Smooth muscle cell (in vitro differentiated cells): Measurements from ENCODE around the gene SEC14L1. TPM values are rescaled to one million over a fixed set of nuclear protein-coding genes. Genes with fewer than 3 reads are reported as not detected.

Experiments
- DNase-seq: peaks from one replicate; lab custom pipeline; 2025; ENCODE audit not compliant: unreplicated experiment; lab: John Stamatoyannopoulos, UW
- H2AFZ ChIP-seq: fragments of 200-600 bp; sonication (generic); 2 replicates; pipeline ENCODE4 v1.6.0; 2016; ENCODE audit warnings: antibody characterized with exemption, low read depth, mild to moderate bottlenecking
- H3F3A ChIP-seq: fragments of 200-600 bp; sonication (generic); 2 replicates; pipeline ENCODE4 v1.6.0; 2017; ENCODE audit warnings: antibody characterized with exemption, low read depth
- H3K27ac ChIP-seq: fragments of 200-600 bp; sonication (generic); 2 replicates; pipeline ENCODE4 v1.5.1; 2016; ENCODE audit warnings: low read depth, mild to moderate bottlenecking
- H3K27me3 ChIP-seq: fragments of 200-600 bp; sonication (generic); 2 replicates; pipeline ENCODE4 v1.6.1; 2016; ENCODE audit warnings: low read depth, mild to moderate bottlenecking
- H3K36me3 ChIP-seq: fragments of 200-600 bp; sonication (generic); 2 replicates; pipeline ENCODE4 v1.5.1; 2016; ENCODE audit warnings: low read depth
- H3K4me1 ChIP-seq: fragments of 200-600 bp; sonication (generic); 2 replicates; pipeline ENCODE4 v1.5.1; 2016; ENCODE audit warnings: low read depth
- H3K4me2 ChIP-seq: fragments of 200-600 bp; sonication (generic); 2 replicates; pipeline ENCODE4 v1.6.0; 2016; ENCODE audit warnings: mild to moderate bottlenecking
- H3K4me3 ChIP-seq: fragments of 200-600 bp; sonication (generic); 2 replicates; pipeline ENCODE4 v1.5.1; 2016; ENCODE audit warnings: mild to moderate bottlenecking
- H3K79me2 ChIP-seq: fragments of 200-600 bp; sonication (generic); 2 replicates; pipeline ENCODE4 v1.6.0; 2016; ENCODE audit warnings: low read depth, mild to moderate bottlenecking
- H3K9ac ChIP-seq: fragments of 200-600 bp; sonication (generic); 2 replicates; pipeline ENCODE4 v1.6.0; 2016; ENCODE audit warnings: low read depth
- H3K9me3 ChIP-seq: fragments of 200-600 bp; sonication (generic); replicated peaks from 2 replicates; pipeline ENCODE4 v1.5.1; 2016; ENCODE audit warnings: low read depth
- H4K20me1 ChIP-seq: fragments of 200-600 bp; sonication (generic); 2 replicates; pipeline ENCODE4 v1.6.0; 2016; ENCODE audit warnings: low read depth
- WGBS: methylation state at CpG from one replicate; pipeline ENCODE4 v1.1.7; 2016; ENCODE audit warnings: low lambda C conversion rate; 5-methylcytosine and 5-hydroxymethylcytosine counted together
- polyA plus RNA-seq: library from polyadenylated mRNA; unstranded; fragments of >200 nt; fragmentation: Nextera tagmentation; extraction: Ambion mirVana; gene quantifications from 2 replicates; pipeline ENCODE4 v1.2.1, GENCODE V29; 2016
- total RNA-seq: library from RNA; depleted of rRNA; stranded (reverse); fragments of >200 nt; gene quantifications from 2 replicates; pipeline ENCODE4 v1.2.3, GENCODE V29; 2014
- TF ChIP-seq, protein P1 (sequence below): fragments of 200-600 bp; sonication (generic); IDR thresholded peaks from 2 replicates; pipeline ENCODE4 v1.5.1; 2017; ENCODE audit warnings: borderline replicate concordance, mild to moderate bottlenecking, antibody characterized with exemption; ENCODE audit not compliant: insufficient read depth, poor library complexity, severe bottlenecking

SEC14L1 gene
- total and polyA plus RNA-seq, 2 experiments from 2014 or later: 25.1 to 25.8 TPM

DNA sequence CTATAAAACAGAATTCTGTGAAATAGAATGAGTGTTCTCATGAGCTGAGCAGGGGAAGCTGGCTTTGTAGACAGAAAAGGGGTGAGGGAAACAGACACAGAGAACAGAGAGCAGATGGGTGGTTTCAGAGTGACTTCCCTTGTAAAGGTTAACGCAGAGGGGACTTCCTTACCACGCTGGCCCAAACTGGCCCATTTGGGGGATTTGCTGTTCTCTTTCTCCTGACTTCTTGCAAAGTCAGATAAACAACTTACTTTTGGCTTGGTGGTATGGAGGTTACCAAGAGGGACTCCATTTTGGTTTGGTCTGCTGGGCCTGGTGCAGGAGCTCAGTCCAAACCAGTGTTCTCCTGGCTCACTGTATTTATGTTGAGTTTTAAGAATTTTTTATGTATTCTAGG is 48.4 kb downstream of the SEC14L1 start:
- DNase-seq: no peak
- Histone ChIP-seq H3K4me2 (no peak overlapping the region), H3K4me1 (peaks cover 11% of the 10 kb centered on the region), H3K36me3 (no peaks in the 10 kb centered on the region), H3F3A (no peaks in the 10 kb centered on the region), H3K9ac (no peak overlapping the region), H3K79me2 (peaks cover 51% of the 10 kb centered on the region), H3K27me3 (no peaks in the 10 kb centered on the region), H3K27ac (no peak overlapping the region), H2AFZ (no peak overlapping the region), H3K4me3 (no peak overlapping the region), H4K20me1 (peaks cover 68% of the 10 kb centered on the region), H3K9me3 (no peaks in the 10 kb centered on the region)
- TF ChIP-seq, protein P1, sequence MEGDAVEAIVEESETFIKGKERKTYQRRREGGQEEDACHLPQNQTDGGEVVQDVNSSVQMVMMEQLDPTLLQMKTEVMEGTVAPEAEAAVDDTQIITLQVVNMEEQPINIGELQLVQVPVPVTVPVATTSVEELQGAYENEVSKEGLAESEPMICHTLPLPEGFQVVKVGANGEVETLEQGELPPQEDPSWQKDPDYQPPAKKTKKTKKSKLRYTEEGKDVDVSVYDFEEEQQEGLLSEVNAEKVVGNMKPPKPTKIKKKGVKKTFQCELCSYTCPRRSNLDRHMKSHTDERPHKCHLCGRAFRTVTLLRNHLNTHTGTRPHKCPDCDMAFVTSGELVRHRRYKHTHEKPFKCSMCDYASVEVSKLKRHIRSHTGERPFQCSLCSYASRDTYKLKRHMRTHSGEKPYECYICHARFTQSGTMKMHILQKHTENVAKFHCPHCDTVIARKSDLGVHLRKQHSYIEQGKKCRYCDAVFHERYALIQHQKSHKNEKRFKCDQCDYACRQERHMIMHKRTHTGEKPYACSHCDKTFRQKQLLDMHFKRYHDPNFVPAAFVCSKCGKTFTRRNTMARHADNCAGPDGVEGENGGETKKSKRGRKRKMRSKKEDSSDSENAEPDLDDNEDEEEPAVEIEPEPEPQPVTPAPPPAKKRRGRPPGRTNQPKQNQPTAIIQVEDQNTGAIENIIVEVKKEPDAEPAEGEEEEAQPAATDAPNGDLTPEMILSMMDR: no peak
- 93% methylated on average over 2 of the region's 2 CpGs for WGBS

DNA sequence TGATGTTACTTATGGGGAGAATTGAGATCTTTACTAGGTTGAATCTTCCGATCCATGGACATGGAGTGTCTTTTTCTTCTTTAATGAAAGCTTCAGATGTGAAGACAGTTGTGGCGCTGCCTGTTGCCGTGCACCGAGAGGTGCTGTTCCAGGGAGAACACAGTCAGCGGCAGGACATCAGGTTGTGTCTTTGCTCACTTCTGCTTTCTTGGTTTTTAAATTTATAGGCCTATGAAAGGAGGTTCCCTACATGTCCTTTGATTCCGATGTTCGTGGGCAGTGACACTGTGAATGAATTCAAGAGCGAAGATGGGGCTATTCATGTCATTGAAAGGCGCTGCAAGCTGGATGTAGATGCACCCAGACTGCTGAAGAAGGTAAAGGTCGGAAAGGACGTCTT is 49.8 kb downstream of the SEC14L1 start:
- no peak overlapping the region for H3K4me2 ChIP-seq
- 98% methylated on average over 11 of the region's 11 CpGs for WGBS
- no peak for DNase-seq
- H3K79me2 ChIP-seq: peaks cover 41% of the 10 kb centered on the region
- TF ChIP-seq, protein P1: no peak
- no peaks in the 10 kb centered on the region for H3K9me3 ChIP-seq
- H3K4me1 ChIP-seq: peaks cover 7% of the 10 kb centered on the region
- no peaks in the 10 kb centered on the region for H3K36me3 ChIP-seq
- no peak overlapping the region for H3K4me3 ChIP-seq
- H3K27ac ChIP-seq: no peak overlapping the region
- H3K9ac ChIP-seq: no peak overlapping the region
- H4K20me1 ChIP-seq: peaks cover 55% of the 10 kb centered on the region
- H2AFZ ChIP-seq: no peak overlapping the region
- H3K27me3 ChIP-seq: no peaks in the 10 kb centered on the region
- no peaks in the 10 kb centered on the region for H3F3A ChIP-seq

DNA sequence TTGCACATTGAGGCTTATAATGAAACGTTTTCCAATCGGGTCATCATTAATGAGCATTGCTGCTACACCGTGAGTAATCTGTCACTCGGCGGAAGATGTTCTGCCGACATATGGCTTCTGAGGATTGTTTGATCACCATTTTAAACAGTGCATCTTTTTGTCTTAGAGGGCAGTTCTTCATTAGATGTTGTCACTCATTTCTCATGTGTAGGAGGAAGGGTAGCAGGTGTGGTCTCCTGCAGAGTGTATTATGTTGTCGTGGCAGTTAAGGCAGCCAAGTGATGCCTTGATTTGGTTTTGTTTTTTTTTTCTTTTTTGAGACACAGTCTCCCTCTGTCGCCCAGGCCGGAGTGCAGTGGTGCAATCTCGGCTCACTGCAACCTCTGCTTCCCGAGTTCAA is 50.5 kb downstream of the SEC14L1 start:
- WGBS: 95% methylated on average over 11 of the region's 11 CpGs
- Histone ChIP-seq H4K20me1 (peaks cover 49% of the 10 kb centered on the region), H3K4me1 (no peaks in the 10 kb centered on the region)

DNA sequence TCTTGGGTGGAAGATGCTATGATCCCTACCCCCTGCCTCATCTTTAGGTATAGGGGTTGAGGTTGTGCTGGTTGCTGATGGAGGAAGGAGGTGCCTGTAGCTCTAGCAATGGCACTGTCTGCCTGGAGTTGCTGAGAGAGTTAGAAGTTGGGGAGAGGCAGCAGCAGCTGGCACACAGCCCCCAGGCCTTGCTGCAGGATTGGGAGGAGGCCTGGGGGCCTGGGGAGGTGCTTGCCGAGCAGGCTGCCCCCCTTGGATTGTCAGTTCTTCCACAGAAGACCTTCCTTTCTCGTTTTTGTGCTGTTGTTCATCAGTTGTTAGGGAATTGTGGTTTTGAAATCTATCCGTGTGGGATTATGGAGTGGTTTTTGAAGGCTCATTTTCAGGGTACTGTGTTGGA is 52.9 kb downstream of the SEC14L1 start:
- peaks cover 4% of the 10 kb centered on the region for H3K36me3 ChIP-seq
- peaks cover 26% of the 10 kb centered on the region for H4K20me1 ChIP-seq
- H3K4me1 ChIP-seq: no peaks in the 10 kb centered on the region
- no peak overlapping the region for H3K4me2 ChIP-seq
- peaks cover 11% of the 10 kb centered on the region for H3K79me2 ChIP-seq
- no peak overlapping the region for H2AFZ ChIP-seq
- H3K9me3 ChIP-seq: no peaks in the 10 kb centered on the region
- H3K9ac ChIP-seq: no peak overlapping the region
- H3K27ac ChIP-seq: no peak overlapping the region
- no peaks in the 10 kb centered on the region for H3K27me3 ChIP-seq
- 62% methylated on average over 3 of the region's 3 CpGs for WGBS
- no peak overlapping the region for H3K4me3 ChIP-seq
- no peaks in the 10 kb centered on the region for H3F3A ChIP-seq
- TF ChIP-seq, protein P1: no peak
- no peak for DNase-seq

More for the DNA sequence above, 50.5 kb downstream of the SEC14L1 start:
- Histone ChIP-seq H3F3A (no peaks in the 10 kb centered on the region), H3K9me3 (no peaks in the 10 kb centered on the region), H3K79me2 (peaks cover 35% of the 10 kb centered on the region), H3K4me3 (no peak overlapping the region), H3K27ac (no peak overlapping the region), H3K36me3 (no peaks in the 10 kb centered on the region), H3K27me3 (no peaks in the 10 kb centered on the region), H3K4me2 (no peak overlapping the region), H2AFZ (no peak overlapping the region), H3K9ac (no peak overlapping the region)
- no peak for DNase-seq
- TF ChIP-seq, protein P1: no peak
